H9 (cell line): ENCODE measurements around the gene ENTREP3. TPM values are rescaled to one million over a fixed set of nuclear protein-coding genes. Genes with fewer than 3 reads are reported as not detected.
"Not testable (repeated sequence)": the region's sequence is repeated elsewhere in the genome, so short reads cannot be mapped to it uniquely, and the experiment has no call there.

ENCODE experiments used
- DNase-seq: peaks from one replicate; pipeline ENCODE4 v3.0.0-alpha.2; 2017
- H2AFZ ChIP-seq: one replicate; pipeline ENCODE4 v1.6.1; 2013; ENCODE audit warnings: mild to moderate bottlenecking, low read length, control low read depth, moderate library complexity
- H2AK5ac ChIP-seq: 2 replicates; pipeline ENCODE4 v1.6.1; 2013; ENCODE audit warnings: low read length, control low read depth, mixed read lengths; ENCODE audit not compliant: insufficient read length
- H2BK120ac ChIP-seq: one replicate; pipeline ENCODE4 v1.6.1; 2013; ENCODE audit warnings: low read depth, mild to moderate bottlenecking, low read length, control low read depth, inconsistent platforms; ENCODE audit not compliant: poor library complexity, severe bottlenecking
- H2BK12ac ChIP-seq: 2 replicates; pipeline ENCODE4 v1.6.1; 2013; ENCODE audit warnings: low read length, control low read depth, mixed read lengths, low read depth; ENCODE audit not compliant: insufficient read length
- H2BK15ac ChIP-seq: 2 replicates; pipeline ENCODE4 v1.6.1; 2013; ENCODE audit warnings: low read depth, low read length, control low read depth
- H2BK20ac ChIP-seq: one replicate; pipeline ENCODE4 v1.6.1; 2013; ENCODE audit warnings: low read depth, mild to moderate bottlenecking, low read length, control low read depth, inconsistent platforms; ENCODE audit not compliant: poor library complexity, severe bottlenecking
- H2BK5ac ChIP-seq: 2 replicates; pipeline ENCODE4 v1.6.1; 2013; ENCODE audit warnings: low read length, control low read depth, mixed read lengths; ENCODE audit not compliant: insufficient read length
- H3K14ac ChIP-seq: 2 replicates; pipeline ENCODE4 v1.6.1; 2013; ENCODE audit warnings: low read length, control low read depth; ENCODE audit not compliant: insufficient read depth
- H3K18ac ChIP-seq: 2 replicates; pipeline ENCODE4 v1.6.1; 2013; ENCODE audit warnings: low read depth, mild to moderate bottlenecking, mixed read lengths, low read length, control low read depth; ENCODE audit not compliant: insufficient read length
- H3K23ac ChIP-seq: 2 replicates; pipeline ENCODE4 v1.6.1; 2013; ENCODE audit warnings: low read length, control low read depth, mixed read lengths, low read depth; ENCODE audit not compliant: insufficient read length
- H3K23me2 ChIP-seq: 2 replicates; pipeline ENCODE4 v1.6.1; 2013; ENCODE audit warnings: low read depth, mild to moderate bottlenecking, mixed read lengths, low read length, control low read depth; ENCODE audit not compliant: insufficient read length, poor library complexity, severe bottlenecking
- H3K27ac ChIP-seq: 2 replicates; pipeline ENCODE4 v1.5.1; 2013; ENCODE audit warnings: low read length, control low read depth, mixed read lengths, low read depth; ENCODE audit not compliant: insufficient read length
- H3K27me3 ChIP-seq: 2 replicates; pipeline ENCODE4 v1.6.1; 2013; ENCODE audit warnings: low read length, control low read depth, inconsistent platforms; ENCODE audit not compliant: insufficient read depth
- H3K4ac ChIP-seq: 2 replicates; pipeline ENCODE4 v1.6.1; 2013; ENCODE audit warnings: low read depth, mild to moderate bottlenecking, control low read depth, inconsistent platforms, low read length, moderate library complexity
- H3K4me1 ChIP-seq: 2 replicates; pipeline ENCODE4 v1.6.1; 2013; ENCODE audit warnings: low read length, control low read depth, inconsistent platforms; ENCODE audit not compliant: insufficient read depth
- H3K4me2 ChIP-seq: 2 replicates; pipeline ENCODE4 v1.6.1; 2013; ENCODE audit warnings: low read length, control low read depth, mixed read lengths; ENCODE audit not compliant: insufficient read length, insufficient read depth
- H3K56ac ChIP-seq: 2 replicates; pipeline ENCODE4 v1.6.1; 2013; ENCODE audit warnings: low read depth, mild to moderate bottlenecking, mixed read lengths, low read length, control low read depth; ENCODE audit not compliant: insufficient read length
- H3K79me1 ChIP-seq: 2 replicates; pipeline ENCODE4 v1.6.1; 2013; ENCODE audit warnings: low read depth, mild to moderate bottlenecking, moderate library complexity, low read length, control low read depth, inconsistent platforms; ENCODE audit not compliant: insufficient read depth, poor library complexity, severe bottlenecking
- H3K79me2 ChIP-seq: 2 replicates; pipeline ENCODE4 v1.6.1; 2013; ENCODE audit warnings: low read length, control low read depth, inconsistent platforms; ENCODE audit not compliant: insufficient read depth
- H3K9ac ChIP-seq: 2 replicates; pipeline ENCODE4 v1.6.1; 2013; ENCODE audit warnings: low read length, control low read depth, mixed read lengths; ENCODE audit not compliant: insufficient read length; ENCODE audit errors: extremely low read depth
- H3K9me3 ChIP-seq: one replicate; pipeline ENCODE4 v1.6.1; 2013; ENCODE audit warnings: low read depth, low read length, inconsistent platforms; ENCODE audit not compliant: control insufficient read depth
- H3T11ph ChIP-seq: one replicate; pipeline ENCODE4 v1.6.1; 2013; ENCODE audit warnings: mild to moderate bottlenecking, low read length, control low read depth, inconsistent platforms
- H4K20me1 ChIP-seq: one replicate; pipeline ENCODE4 v1.6.1; 2013; ENCODE audit not compliant: control insufficient read depth, insufficient read length, insufficient read depth
- H4K5ac ChIP-seq: 2 replicates; pipeline ENCODE4 v1.6.1; 2013; ENCODE audit warnings: low read depth, mild to moderate bottlenecking, mixed read lengths, low read length, control low read depth; ENCODE audit not compliant: insufficient read length
- H4K8ac ChIP-seq: replicated peaks from 2 replicates; pipeline ENCODE4 v1.6.1; 2013; ENCODE audit warnings: low read length, control low read depth, mixed read lengths, low read depth; ENCODE audit not compliant: insufficient read length
- H4K91ac ChIP-seq: 2 replicates; pipeline ENCODE4 v1.6.1; 2013; ENCODE audit warnings: low read depth, mild to moderate bottlenecking, moderate library complexity, mixed read lengths, low read length, control low read depth; ENCODE audit not compliant: insufficient read length
- H3K27ac Mint-ChIP-seq, 3 experiments: 2 replicates in 2 of 3; 3 replicates in 1 of 3; pipeline ENCODE4 v1.8.0; 2020 to 2021; ENCODE audit warnings: mixed read lengths in 3 of 3, mild to moderate bottlenecking in 1 of 3, moderate library complexity in 1 of 3
- H3K27me3 Mint-ChIP-seq: 2 replicates; pipeline ENCODE4 v1.8.0; 2021; ENCODE audit warnings: low read depth, mild to moderate bottlenecking, moderate library complexity, mixed read lengths
- H3K36me3 Mint-ChIP-seq, 3 experiments: 2 replicates in 2 of 3; 3 replicates in 1 of 3; pipeline ENCODE4 v1.8.0; 2020 to 2021; ENCODE audit warnings: low read depth in 3 of 3, mixed read lengths in 3 of 3; ENCODE audit not compliant: insufficient read depth in 1 of 3
- H3K4me1 Mint-ChIP-seq, 2 experiments: 2 replicates each; pipeline ENCODE4 v1.8.0; 2020; ENCODE audit warnings: mixed read lengths in 2 of 2
- H3K4me3 Mint-ChIP-seq, 2 experiments: 2 replicates in 1 of 2; 3 replicates in 1 of 2; pipeline ENCODE4 v1.8.0; 2020 to 2021; ENCODE audit warnings: mild to moderate bottlenecking in 2 of 2, mixed read lengths in 2 of 2, moderate library complexity in 1 of 2
- H3K9me3 Mint-ChIP-seq, 2 experiments: 2 replicates in 1 of 2; 3 replicates in 1 of 2; pipeline ENCODE4 v1.8.0; 2020; ENCODE audit warnings: mild to moderate bottlenecking in 2 of 2, mixed read lengths in 2 of 2, moderate library complexity in 1 of 2
- WGBS: extraction: QIAGEN DNeasy Blood & Tissue Kit; methylation state at CpG from one replicate; pipeline ENCODE4 v1.1.7; 2013; ENCODE audit warnings: missing lambda C conversion rate, low lambda C conversion rate, mixed read lengths; ENCODE audit not compliant: insufficient read length; ENCODE audit errors: extremely low coverage; 5-methylcytosine and 5-hydroxymethylcytosine counted together
- total RNA-seq: library from RNA; stranded (reverse); gene quantifications from 2 replicates; pipeline ENCODE4 v1.2.1, GENCODE V29; 2021
- TF ChIP-seq, protein P1 (sequence below): fragments of 200-600 bp; sonication (generic); conservative IDR thresholded peaks from 3 replicates; pipeline ENCODE4 v1.8.0; 2021; ENCODE audit warnings: antibody characterized with exemption, mild to moderate bottlenecking

Gene ENTREP3
- total RNA-seq, 1 experiment from 2014 or later = 41.0 TPM

DNA sequence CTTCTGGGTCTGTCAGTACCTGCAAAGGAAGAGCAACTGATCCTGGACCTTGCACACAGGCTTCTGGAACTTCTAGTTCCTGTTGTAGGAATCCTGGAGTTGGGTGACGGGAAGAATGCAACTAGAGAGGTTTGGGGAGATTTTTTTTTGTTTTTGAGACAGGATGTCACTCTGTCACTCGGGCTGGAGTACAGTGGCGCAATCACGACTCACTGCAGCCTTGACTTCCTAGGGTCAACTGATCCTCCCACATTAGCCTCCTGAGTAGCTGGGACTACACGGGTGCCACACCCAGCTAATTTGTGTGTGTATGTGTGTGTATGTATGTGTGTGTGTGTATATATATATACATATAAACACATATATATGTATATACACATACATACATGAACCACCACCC, 18.8 kb downstream of the ENTREP3 start:
- H3K18ac ChIP-seq = no peak overlapping the region

DNA sequence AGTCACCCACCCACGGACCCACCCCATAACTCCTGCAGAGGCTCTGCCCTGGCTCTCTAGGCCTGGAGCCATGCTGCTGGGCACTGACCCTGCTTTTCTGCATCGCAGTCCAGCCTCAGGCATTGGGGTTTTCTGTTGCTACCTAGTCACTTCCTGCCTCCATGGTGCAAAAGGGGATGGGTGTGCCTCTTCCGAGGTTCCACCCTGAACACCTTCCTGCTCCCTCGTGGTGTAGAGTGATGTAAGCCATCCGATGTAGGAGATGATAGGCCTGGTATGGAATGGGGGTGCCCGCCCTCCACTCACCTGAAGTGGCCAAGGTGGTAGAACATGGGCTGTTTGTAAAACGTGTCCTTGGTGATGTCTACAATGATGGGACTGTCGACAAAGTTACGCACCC, 19.9 kb downstream of the ENTREP3 start:
- not testable (repeated sequence) for H3K4ac ChIP-seq, H2BK15ac ChIP-seq, H3K27ac Mint-ChIP-seq, H2AK5ac ChIP-seq, H3K4me3 Mint-ChIP-seq, H2BK120ac ChIP-seq, H3K9me3 Mint-ChIP-seq, H4K91ac ChIP-seq, H2BK12ac ChIP-seq, H4K5ac ChIP-seq, H3K4me1 ChIP-seq, DNase-seq, H3K9ac ChIP-seq, H3K27ac ChIP-seq, H3K79me1 ChIP-seq, H2BK20ac ChIP-seq, H4K8ac ChIP-seq, H2AFZ ChIP-seq, H3K23me2 ChIP-seq, H4K20me1 ChIP-seq, H3K4me2 ChIP-seq, H3K23ac ChIP-seq, H3T11ph ChIP-seq, H3K56ac ChIP-seq, H3K9me3 ChIP-seq, H2BK5ac ChIP-seq, H3K79me2 ChIP-seq, H3K4me1 Mint-ChIP-seq, H3K18ac ChIP-seq, H3K27me3 ChIP-seq, H3K14ac ChIP-seq
- peaks cover 20% of the 10 kb centered on the region for H3K27me3 Mint-ChIP-seq
- no CpG with 5 or more reads among the region's 9 CpGs for WGBS
- H3K36me3 Mint-ChIP-seq = peaks cover 4 to 24% (median 22%) of the 10 kb centered on the region in 3 experiments; a peak in 6 of 7 replicates

More for the DNA sequence above, 18.8 kb downstream of the ENTREP3 start:
- no peak overlapping the region for H3K56ac ChIP-seq
- no peaks in the 10 kb centered on the region for H3K23me2 ChIP-seq
- TF ChIP-seq, protein P1, sequence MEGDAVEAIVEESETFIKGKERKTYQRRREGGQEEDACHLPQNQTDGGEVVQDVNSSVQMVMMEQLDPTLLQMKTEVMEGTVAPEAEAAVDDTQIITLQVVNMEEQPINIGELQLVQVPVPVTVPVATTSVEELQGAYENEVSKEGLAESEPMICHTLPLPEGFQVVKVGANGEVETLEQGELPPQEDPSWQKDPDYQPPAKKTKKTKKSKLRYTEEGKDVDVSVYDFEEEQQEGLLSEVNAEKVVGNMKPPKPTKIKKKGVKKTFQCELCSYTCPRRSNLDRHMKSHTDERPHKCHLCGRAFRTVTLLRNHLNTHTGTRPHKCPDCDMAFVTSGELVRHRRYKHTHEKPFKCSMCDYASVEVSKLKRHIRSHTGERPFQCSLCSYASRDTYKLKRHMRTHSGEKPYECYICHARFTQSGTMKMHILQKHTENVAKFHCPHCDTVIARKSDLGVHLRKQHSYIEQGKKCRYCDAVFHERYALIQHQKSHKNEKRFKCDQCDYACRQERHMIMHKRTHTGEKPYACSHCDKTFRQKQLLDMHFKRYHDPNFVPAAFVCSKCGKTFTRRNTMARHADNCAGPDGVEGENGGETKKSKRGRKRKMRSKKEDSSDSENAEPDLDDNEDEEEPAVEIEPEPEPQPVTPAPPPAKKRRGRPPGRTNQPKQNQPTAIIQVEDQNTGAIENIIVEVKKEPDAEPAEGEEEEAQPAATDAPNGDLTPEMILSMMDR = no peak
- no CpG with 5 or more reads among the region's 5 CpGs for WGBS
- no peak for DNase-seq
- no peak overlapping the region for H3K14ac ChIP-seq
- H3K4ac ChIP-seq = no peak overlapping the region
- no peak overlapping the region for H3K23ac ChIP-seq
- no peaks in the 10 kb centered on the region for H3K9me3 ChIP-seq
- no peak overlapping the region for H2BK20ac ChIP-seq
- H4K5ac ChIP-seq = no peak overlapping the region
- H2BK120ac ChIP-seq = no peak overlapping the region
- no peak overlapping the region for H2AK5ac ChIP-seq
- H3K9me3 Mint-ChIP-seq = no peaks in the 10 kb centered on the region
- H3K27ac ChIP-seq = no peak overlapping the region
- H3K27ac Mint-ChIP-seq = peak overlapping the region in 1 of 3 experiments; percentile 91; a peak in 1 of 7 replicates
- peaks cover 9% of the 10 kb centered on the region for H3K27me3 Mint-ChIP-seq
- no peak overlapping the region for H2BK5ac ChIP-seq
- H3K4me2 ChIP-seq = no peak overlapping the region
- no peaks in the 10 kb centered on the region for H3K79me1 ChIP-seq
- no peak overlapping the region for H2BK15ac ChIP-seq
- no peak overlapping the region for H2BK12ac ChIP-seq
- peaks cover 6 to 9% of the 10 kb centered on the region in 2 experiments for H3K4me1 Mint-ChIP-seq
- H4K20me1 ChIP-seq = no peaks in the 10 kb centered on the region
- no peak overlapping the region for H4K8ac ChIP-seq
- H3K9ac ChIP-seq = no peak overlapping the region
- no peak overlapping the region for H2AFZ ChIP-seq
- H3K36me3 Mint-ChIP-seq = peaks cover 4 to 24% (median 22%) of the 10 kb centered on the region in 3 experiments; a peak in 6 of 7 replicates
- no peaks in the 10 kb centered on the region for H3K4me1 ChIP-seq
- H3K27me3 ChIP-seq = no peaks in the 10 kb centered on the region
- no peak overlapping the region for H3K4me3 Mint-ChIP-seq
- no peak overlapping the region for H3T11ph ChIP-seq
- H4K91ac ChIP-seq = no peak overlapping the region
- H3K79me2 ChIP-seq = no peaks in the 10 kb centered on the region
